Activated CD4-positive, alpha-beta T cell treated with anti-CD3 and anti-CD28 coated beads for 36 hours (primary cell): ENCODE results near the gene PNMA1. TPM values are rescaled to one million over a fixed set of nuclear protein-coding genes. Genes with fewer than 3 reads are reported as not detected.

ENCODE experiments used
- ATAC-seq: fragments of 200-7000 bp; cut with Tn5 transposase; one replicate; pipeline ENCODE4 v1.10.0; 2021; ENCODE audit warnings: mild to moderate bottlenecking, moderate library complexity
- CTCF ChIA-PET: fragments of 350-600 bp; sonication (Branson Sonifier 250); formaldehyde crosslinking; loops from one replicate; lab custom pipeline; 2021; ENCODE audit warnings: antibody characterized with exemption; lab: Charles Lee
- POLR2A ChIA-PET: fragments of 350-600 bp; sonication (Branson Sonifier 250); formaldehyde crosslinking; loops from one replicate; lab custom pipeline; 2021; ENCODE audit warnings: antibody characterized with exemption, inconsistent platforms; lab: Charles Lee
- DNase-seq: peaks from one replicate; pipeline ENCODE4 v3.0.0-alpha.2; 2020
- H3K27ac Mint-ChIP-seq: one replicate; pipeline ENCODE4 v1.8.0; 2021; ENCODE audit warnings: mixed read lengths
- H3K27me3 Mint-ChIP-seq: one replicate; pipeline ENCODE4 v1.8.0; 2021; ENCODE audit warnings: mixed read lengths
- H3K36me3 Mint-ChIP-seq: one replicate; pipeline ENCODE4 v1.8.0; 2021; ENCODE audit warnings: low read depth, mixed read lengths
- H3K4me1 Mint-ChIP-seq: one replicate; pipeline ENCODE4 v1.8.0; 2021; ENCODE audit warnings: mixed read lengths
- H3K4me3 Mint-ChIP-seq: one replicate; pipeline ENCODE4 v1.8.0; 2021; ENCODE audit warnings: mild to moderate bottlenecking, moderate library complexity, mixed read lengths
- H3K9me3 Mint-ChIP-seq: one replicate; pipeline ENCODE4 v1.8.0; 2021; ENCODE audit warnings: low read depth, mixed read lengths
- intact Hi-C, 2 experiments: fragments of 100-400 bp; cut with DNase I in 1 of 2; cut with micrococcal nuclease in 1 of 2; formaldehyde crosslinking; loops; one replicate each; pipeline versions ENCODE4 v1.14.2 to v1.15.1; 2022 to 2024; cut with DNase I, micrococcal nuclease
- microRNA-seq: library from miRNA; unstranded; fragments of <30 nt; microRNA quantifications from one replicate; pipeline ENCODE4 v1.2.0, GENCODE V29; 2021; ENCODE audit warnings: borderline replicate concordance
- total RNA-seq, 2 experiments: library from RNA; stranded (reverse); gene quantifications; one replicate each; pipeline ENCODE4 v1.2.3, GENCODE V29; 2021

The PNMA1 gene
- total RNA-seq, 2 experiments from 2014 or later: 23.2 to 28.8 TPM

GRCh38 chr14:73666583-73666982 lies 47.6 kb downstream of the PNMA1 start:
- Mint-ChIP-seq H3K36me3 (peaks cover 4% of the 10 kb centered on the region), H3K4me1 (peaks cover 3% of the 10 kb centered on the region), H3K27ac (no peak overlapping the region), H3K9me3 (no peaks in the 10 kb centered on the region), H3K4me3 (no peak overlapping the region), H3K27me3 (no peaks in the 10 kb centered on the region)
- intact Hi-C loops: no loop called here
- ChIA-PET CTCF (interaction anchor here (0.8 kb wide), 1 partner anchor 160 kb away, joined by 3 read pairs; no protein-coding TSS in a partner anchor), POLR2A (no interaction called here)
- DNase-seq: no peak
- no peak for ATAC-seq

GRCh38 chr14:73665130-73665529 lies 49.1 kb downstream of the PNMA1 start:
- DNase-seq (no peak), ATAC-seq (no peak)
- POLR2A ChIA-PET: no interaction called here
- Mint-ChIP-seq H3K4me1 (peaks cover 3% of the 10 kb centered on the region), H3K27ac (no peak overlapping the region), H3K4me3 (no peak overlapping the region), H3K27me3 (no peaks in the 10 kb centered on the region), H3K9me3 (no peaks in the 10 kb centered on the region), H3K36me3 (peaks cover 10% of the 10 kb centered on the region)
- CTCF ChIA-PET: no interaction called here
- intact Hi-C loops: no loop called here

GRCh38 chr14:73663548-73664212 lies 50.5 kb downstream of the PNMA1 start:
- no peak for DNase-seq
- H3K27me3 Mint-ChIP-seq: no peaks in the 10 kb centered on the region
- intact Hi-C loops: no loop called here

GRCh38 chr14:73662487-73662943 lies 51.7 kb downstream of the PNMA1 start:
- ChIA-PET POLR2A (no interaction called here), CTCF (interaction anchor here (0.7 to 1.0 kb wide), 2 partner anchors 11 to 640 kb away, joined by 3 to 4 read pairs; no protein-coding TSS in a partner anchor)
- Mint-ChIP-seq H3K4me1 (peaks cover 3% of the 10 kb centered on the region), H3K27ac (no peak overlapping the region), H3K9me3 (no peaks in the 10 kb centered on the region), H3K4me3 (no peak overlapping the region), H3K27me3 (no peaks in the 10 kb centered on the region), H3K36me3 (peaks cover 10% of the 10 kb centered on the region)
- DNase-seq (no peak), ATAC-seq (no peak)
- intact Hi-C loops: no loop called here

More at GRCh38 chr14:73663548-73664212, 50.5 kb downstream of the PNMA1 start:
- Mint-ChIP-seq H3K27ac (no peak overlapping the region), H3K9me3 (no peaks in the 10 kb centered on the region), H3K4me1 (peaks cover 3% of the 10 kb centered on the region), H3K36me3 (peaks cover 10% of the 10 kb centered on the region), H3K4me3 (no peak overlapping the region)
- ChIA-PET CTCF (interaction anchor here (1.0 to 1.5 kb wide), 2 partner anchors 18 to 23 kb away, joined by 3 read pairs; no protein-coding TSS in a partner anchor), POLR2A (interaction anchor here (0.6 kb wide), 1 partner anchor 448 kb away, joined by 3 read pairs; no protein-coding TSS in a partner anchor)
- ATAC-seq: no peak

- DNase-seq (no peak), ATAC-seq (no peak)
- Mint-ChIP-seq H3K9me3 (no peaks in the 10 kb centered on the region), H3K27me3 (no peaks in the 10 kb centered on the region), H3K4me3 (no peak overlapping the region), H3K4me1 (peaks cover 3% of the 10 kb centered on the region), H3K36me3 (peaks cover 10% of the 10 kb centered on the region), H3K27ac (no peak overlapping the region)
- POLR2A ChIA-PET: no interaction called here
- CTCF ChIA-PET: interaction anchor here (1.0 kb wide), 1 partner anchor 10 kb away, joined by 4 read pairs; no protein-coding TSS in a partner anchor
- intact Hi-C loops: no loop called here
Measured at GRCh38 chr14:73661872-73662271, 52.3 kb downstream of the PNMA1 start.

Small RNA genes within 50 kb of the gene (microRNA-seq; reads per million reads assigned to microRNA genes)
- gene MIR4505: not detected

Other genes with a start within 250 kb of the PNMA1 start
- 10 to 100 TPM; 12.8 to 12.9 TPM for gene RIOX1, start 223.5 kb downstream of the PNMA1 start, total RNA-seq
- gene ACOT1, start 177.2 kb downstream of the PNMA1 start, total RNA-seq: under 1 TPM; 0.78 to 0.91 TPM
- under 1 TPM in 1 of 2 experiments, not detected in 1; 0.05 TPM for gene HEATR4, start 155.4 kb downstream of the PNMA1 start, total RNA-seq
- 1 to 10 TPM; 2.8 to 5.0 TPM for gene ACOT2, start 145.2 kb downstream of the PNMA1 start, total RNA-seq
- gene ACOT4, start 122.5 kb downstream of the PNMA1 start, total RNA-seq: 1 to 10 TPM; 3.0 to 3.1 TPM
- under 1 TPM in 1 of 2 experiments, not detected in 1; 0.18 TPM for gene ACOT6, start 101.9 kb downstream of the PNMA1 start, total RNA-seq
- 1 to 10 TPM; 3.7 to 6.8 TPM for gene DNAL1, start 69.4 kb downstream of the PNMA1 start, total RNA-seq
- gene PTGR2, start 137.4 kb upstream of the PNMA1 start, total RNA-seq: 10 to 100 TPM; 12.6 to 14.3 TPM
- gene ZNF410, start 172.5 kb upstream of the PNMA1 start, total RNA-seq: 10 to 100 TPM; 58.6 to 66.2 TPM
- 1 to 10 TPM; 1.2 to 1.4 TPM for gene FAM161B, start 235.7 kb upstream of the PNMA1 start, total RNA-seq
- gene COQ6, start 235.9 kb upstream of the PNMA1 start, total RNA-seq: 10 to 100 TPM; 14.1 to 17.0 TPM